SH-SY5Y (cell line): ENCODE data around the gene DNAJC1.

Experiments
- GATA2 ChIP-seq: IDR thresholded peaks from 2 replicates; pipeline ENCODE4 v1.6.1; 2011; ENCODE audit warnings: mild to moderate bottlenecking, low read depth, low read length
- GATA3 ChIP-seq: IDR thresholded peaks from 2 replicates; pipeline ENCODE4 v1.6.1; 2011; ENCODE audit warnings: low read depth, mild to moderate bottlenecking, low read length, moderate library complexity

- TF ChIP-seq GATA2: no peak
- TF ChIP-seq GATA3: no peak
Observed at GRCh38 chr10:21969326-21970287, 33.9 kb downstream of the DNAJC1 start.
